ENCODE measurements around the gene S1PR1. TPM values are rescaled to one million over a fixed set of nuclear protein-coding genes. Genes with fewer than 3 reads are reported as not detected.

S1PR1 gene
- total and polyA plus RNA-seq, 7 donors, result 1.2 to 29.3 (median 19.8) TPM

- WGBS, 2 donors, result 48 to 66% methylated on average over 5 of the region's 5 CpGs
- H3K4me1 ChIP-seq, result peaks cover 0 to 5% (median 0%) of the 10 kb centered on the region in 4 donors
- intact Hi-C loops (cut with DNase I), result no loop called here
- no peak overlapping the region for H3K27ac ChIP-seq
- no peak for TF ChIP-seq EP300 (IDR thresholded peaks at IDR 0.05)
- no peak for TF ChIP-seq POLR2AphosphoS5 (IDR thresholded peaks at IDR 0.05)
- no peak for TF ChIP-seq POLR2A (IDR thresholded peaks at IDR 0.05)
- no peak for TF ChIP-seq CTCF (IDR thresholded peaks at IDR 0.05)
- H3K27me3 ChIP-seq, result no peaks in the 10 kb centered on the region
- H3K9me3 ChIP-seq, result no peaks in the 10 kb centered on the region
- no peaks in the 10 kb centered on the region for H3K36me3 ChIP-seq
- DNase-seq, result no peak
- H3K4me3 ChIP-seq, result no peak overlapping the region
These were observed 13.9 kb downstream of the S1PR1 start for GRCh38 chr1:101250656-101251272.

GRCh38 chr1:101251504-101251903 lies 14.7 kb downstream of the S1PR1 start:
- Histone ChIP-seq H3K4me1 (peaks cover 0 to 5% (median 0%) of the 10 kb centered on the region in 4 donors), H3K9me3 (no peaks in the 10 kb centered on the region), H3K4me3 (no peak overlapping the region), H3K36me3 (no peaks in the 10 kb centered on the region), H3K27ac (no peak overlapping the region), H3K27me3 (no peaks in the 10 kb centered on the region)
- intact Hi-C loops (cut with DNase I), result no loop called here
- no peak for DNase-seq
- TF ChIP-seq POLR2AphosphoS5 (IDR thresholded peaks at IDR 0.05) (no peak), POLR2A (IDR thresholded peaks at IDR 0.05) (no peak), CTCF (IDR thresholded peaks at IDR 0.05) (no peak), EP300 (IDR thresholded peaks at IDR 0.05) (no peak)

GRCh38 chr1:101253976-101254674 lies 17.3 kb downstream of the S1PR1 start:
- peak overlapping the region in 2 of 4 donors; percentile 18 to 52 for H3K27ac ChIP-seq
- H3K27me3 ChIP-seq, result no peaks in the 10 kb centered on the region
- H3K36me3 ChIP-seq, result no peaks in the 10 kb centered on the region
- 82 to 86% methylated on average over 11 of the region's 11 CpGs for WGBS, 2 donors
- peaks cover 0 to 5% (median 0%) of the 10 kb centered on the region in 4 donors for H3K4me1 ChIP-seq
- no peaks in the 10 kb centered on the region for H3K9me3 ChIP-seq
- intact Hi-C loops (cut with DNase I), result no loop called here
- no peak for TF ChIP-seq POLR2A (IDR thresholded peaks at IDR 0.05)
- TF ChIP-seq POLR2AphosphoS5 (IDR thresholded peaks at IDR 0.05), result peak in 3 of 4 donors; percentile 25 to 54 (median 44)
- TF ChIP-seq CTCF (IDR thresholded peaks at IDR 0.05), result no peak
- no peak for DNase-seq
- H3K4me3 ChIP-seq, result no peak overlapping the region

- intact Hi-C loops (cut with DNase I), result no loop called here
- no peak for TF ChIP-seq CTCF (IDR thresholded peaks at IDR 0.05)
- no peak for TF ChIP-seq POLR2AphosphoS5 (IDR thresholded peaks at IDR 0.05)
- no peak for TF ChIP-seq EP300 (IDR thresholded peaks at IDR 0.05)
- TF ChIP-seq POLR2A (IDR thresholded peaks at IDR 0.05), result no peak
- H3K27ac ChIP-seq, result no peak overlapping the region
- peaks cover 0 to 6% (median 3%) of the 10 kb centered on the region in 4 donors for H3K4me1 ChIP-seq
- 56 to 59% methylated on average over 3 of the region's 3 CpGs for WGBS, 2 donors
- H3K27me3 ChIP-seq, result no peaks in the 10 kb centered on the region
- no peaks in the 10 kb centered on the region for H3K36me3 ChIP-seq
- no peak for DNase-seq
- no peak overlapping the region for H3K4me3 ChIP-seq
- H3K9me3 ChIP-seq, result no peaks in the 10 kb centered on the region
These were observed 20.9 kb downstream of the S1PR1 start for GRCh38 chr1:101257500-101258325.

Measured in sigmoid colon (tissue), 7 donors.